K562 (cell line): Measurements from ENCODE around the gene SLC37A4. TPM values are rescaled to one million over a fixed set of nuclear protein-coding genes. Genes with fewer than 3 reads are reported as not detected.

Experiments used
- BCOR ChIP-seq: fragments of 450-650 bp; IDR thresholded peaks from 2 replicates; pipeline ENCODE4 v1.6.1; 2016
- CBX1 ChIP-seq: sonication (generic); IDR thresholded peaks from 2 replicates; pipeline ENCODE4 v1.6.1; 2016; ENCODE audit warnings: antibody characterized with exemption, low read depth, mild to moderate bottlenecking
- CBX8 ChIP-seq: fragments of 200-600 bp; sonication (generic); IDR thresholded peaks from 2 replicates; pipeline ENCODE4 v1.6.1; 2012; ENCODE audit warnings: borderline replicate concordance, mixed run types, low read depth, mild to moderate bottlenecking, moderate library complexity, mixed read lengths, low read length, control low read depth, inconsistent platforms; ENCODE audit not compliant: poor library complexity, severe bottlenecking; ENCODE audit errors: extremely low read depth
- CHD7 ChIP-seq: fragments of 200-600 bp; sonication (generic); IDR thresholded peaks from one replicate; pipeline ENCODE4 v1.6.1; 2012; ENCODE audit warnings: mild to moderate bottlenecking, low read depth, low read length, inconsistent platforms
- DPF2 ChIP-seq: fragments of 450-650 bp; IDR thresholded peaks from 2 replicates; pipeline ENCODE4 v1.6.1; 2016
- EWSR1 ChIP-seq: fragments of 450-650 bp; IDR thresholded peaks from 2 replicates; pipeline ENCODE4 v1.6.1; 2018; ENCODE audit warnings: borderline replicate concordance, mild to moderate bottlenecking, low read depth, moderate library complexity; ENCODE audit not compliant: partially characterized antibody
- GTF3C2 ChIP-seq: IDR thresholded peaks from 3 replicates; pipeline ENCODE4 v1.6.1; 2011; ENCODE audit warnings: borderline replicate concordance, mild to moderate bottlenecking, moderate library complexity; ENCODE audit not compliant: insufficient read length; ENCODE audit errors: extremely low read depth
- MAFK ChIP-seq: IDR thresholded peaks from 2 replicates; pipeline ENCODE4 v1.6.1; 2011; ENCODE audit warnings: low read length, improper control_type of control experiment
- NFIC ChIP-seq: fragments of 450-650 bp; IDR thresholded peaks from 2 replicates; pipeline ENCODE4 v1.6.1; 2017; ENCODE audit warnings: mild to moderate bottlenecking, inconsistent platforms
- PREB ChIP-seq: sonication (generic); formaldehyde crosslinking; IDR thresholded peaks from 2 replicates; pipeline ENCODE4 v1.8.1; 2023; ENCODE audit warnings: mild to moderate bottlenecking, missing genetic modification reagents
- SMARCA4 ChIP-seq: fragments of 450-650 bp; IDR thresholded peaks from 2 replicates; pipeline ENCODE4 v1.6.1; 2016
- SOX6 ChIP-seq: fragments of 450-650 bp; IDR thresholded peaks from 2 replicates; pipeline ENCODE4 v1.6.1; 2014; ENCODE audit warnings: mild to moderate bottlenecking
- U2AF1 ChIP-seq: fragments of 200-400 bp; formaldehyde crosslinking; optimal IDR thresholded peaks from 2 replicates; pipeline ENCODE3; 2017; ENCODE audit warnings: mild to moderate bottlenecking, low read depth, low read length, moderate library complexity
- ZNF347 ChIP-seq: fragments of 450-650 bp; formaldehyde crosslinking; IDR thresholded peaks from 2 replicates; pipeline ENCODE4 v1.4.0; 2020; ENCODE audit warnings: low read depth, mild to moderate bottlenecking, moderate library complexity
- polyA plus RNA-seq, 8 experiments: library from polyadenylated mRNA; depleted of rRNA in 4 of 8; stranded (reverse) in 5 of 8; unstranded in 3 of 8; fragments of >200 nt; fragmentation: Nextera tagmentation in 2 of 8; fragmentation: Illumina TruSeq in 1 of 8; extraction: Ambion mirVana in 2 of 8; extraction: Trizol in 1 of 8; gene quantifications; 2 replicates each; pipeline versions ENCODE4 v1.2.1 to v1.2.3, GENCODE V29; 2011 to 2014; ENCODE audit warnings: inconsistent platforms in 1 of 8, missing spikeins in 1 of 8
- total RNA-seq, 7 experiments: library from RNA; depleted of rRNA in 6 of 7; stranded (reverse); fragments of >200 nt in 6 of 7; fragmentation: Illumina TruSeq in 2 of 7; extraction: Trizol in 2 of 7; gene quantifications; 2 replicates each; pipeline versions ENCODE4 v1.2.1 to v1.2.3, GENCODE V29; 2011 to 2021; ENCODE audit warnings: low replicate concordance in 1 of 7

Gene SLC37A4
- total and polyA plus RNA-seq, 9 of the 15 experiments (the other 6 are each of a cell fraction or from before 2014, with no cell fraction given): 24.7 to 73.9 (median 40.7) TPM

GRCh38 chr11:119062779-119063178 lies 32.1 kb upstream of the SLC37A4 start (continued):
- TF ChIP-seq EWSR1: no peak
- TF ChIP-seq SMARCA4: peak; percentile 78
- TF ChIP-seq BCOR: peak; percentile 87
- no peak for TF ChIP-seq CHD7
- peak; percentile 84 for TF ChIP-seq DPF2
- peak; percentile 81 for TF ChIP-seq GTF3C2
- no peak for TF ChIP-seq CBX8
- TF ChIP-seq NFIC: peak; percentile 98
- no peak for TF ChIP-seq ZNF347 (CRISPR knock-in tag)
- TF ChIP-seq SOX6: peak; percentile 28; the same call in 1 of the 2 replicates
- no peak for TF ChIP-seq U2AF1
- peak; percentile 82 for TF ChIP-seq MAFK
- no peak for TF ChIP-seq PREB
- TF ChIP-seq CBX1: 0 out of 2 replicates have a peak, but pooled peaks have one; percentile 59
